ES-I3 (cell line): ENCODE results near the gene PDCD2.

Experiments
- H3K36me3 ChIP-seq: 2 replicates; pipeline ENCODE4 v1.6.1; 2013; ENCODE audit warnings: mild to moderate bottlenecking, low read length, control low read depth, moderate library complexity; ENCODE audit not compliant: insufficient read depth
- H3K4me1 ChIP-seq: 2 replicates; pipeline ENCODE4 v1.6.1; 2013; ENCODE audit warnings: mild to moderate bottlenecking, control low read depth, low read length; ENCODE audit not compliant: insufficient read depth
- H3K9ac ChIP-seq: 2 replicates; pipeline ENCODE4 v1.6.1; 2013; ENCODE audit warnings: low read depth, mild to moderate bottlenecking, low read length, moderate library complexity
- H3K9me3 ChIP-seq: 2 replicates; pipeline ENCODE4 v1.6.1; 2013; ENCODE audit warnings: mild to moderate bottlenecking, low read length, moderate library complexity; ENCODE audit not compliant: control insufficient read depth, insufficient read depth

The PDCD2 gene

GRCh38 chr6:170564936-170565530, 19.4 kb downstream of the PDCD2 start:
- Histone ChIP-seq H3K36me3 (peaks cover 22% of the 10 kb centered on the region), H3K9me3 (no peaks in the 10 kb centered on the region), H3K9ac (no peak overlapping the region), H3K4me1 (no peaks in the 10 kb centered on the region)

- Histone ChIP-seq H3K36me3 (peaks cover 12% of the 10 kb centered on the region), H3K4me1 (no peaks in the 10 kb centered on the region), H3K9ac (no peak overlapping the region), H3K9me3 (no peaks in the 10 kb centered on the region)
Observed at GRCh38 chr6:170561555-170561954, 22.9 kb downstream of the PDCD2 start.

- H3K9me3 ChIP-seq = no peaks in the 10 kb centered on the region
- peaks cover 8% of the 10 kb centered on the region for H3K36me3 ChIP-seq
- peaks cover 15% of the 10 kb centered on the region; the same call in 1 of the 2 replicates for H3K4me1 ChIP-seq
- peak overlapping the region; percentile 86 for H3K9ac ChIP-seq
Observed at GRCh38 chr6:170555305-170555704, 29.1 kb downstream of the PDCD2 start.

GRCh38 chr6:170554796-170555137, 29.7 kb downstream of the PDCD2 start:
- peaks cover 15% of the 10 kb centered on the region; the same call in 1 of the 2 replicates for H3K4me1 ChIP-seq
- no peaks in the 10 kb centered on the region for H3K9me3 ChIP-seq
- H3K9ac ChIP-seq = peak overlapping the region; percentile 86
- peaks cover 8% of the 10 kb centered on the region for H3K36me3 ChIP-seq

GRCh38 chr6:170554013-170554795, 30.2 kb downstream of the PDCD2 start, which contains the start of gene TBP:
TBP (plus strand) TSS chr6:170554369; CDS start chr6:170557030, 2,661 bp downstream.
- Histone ChIP-seq H3K4me1 (peaks cover 15% of the 10 kb centered on the region; the same call in 1 of the 2 replicates), H3K9ac (peak within 1 kb of the TSS; percentile 86), H3K36me3 (peaks cover 8% of the 10 kb centered on the region), H3K9me3 (no peaks in the 10 kb centered on the region)

GRCh38 chr6:170553534-170554012, 30.9 kb downstream of the PDCD2 start:
- Histone ChIP-seq H3K9ac (peak overlapping the region; percentile 82), H3K36me3 (peaks cover 8% of the 10 kb centered on the region), H3K4me1 (peaks cover 15% of the 10 kb centered on the region; the same call in 1 of the 2 replicates)

GRCh38 chr6:170552765-170553533, 31.5 kb downstream of the PDCD2 start, which contains the start of gene PSMB1:
PSMB1 (minus strand) TSS chr6:170553307; CDS start chr6:170553242, 65 bp downstream.
- H3K4me1 ChIP-seq = peaks cover 15% of the 10 kb centered on the region; the same call in 1 of the 2 replicates
- H3K36me3 ChIP-seq = peaks cover 7% of the 10 kb centered on the region
- H3K9ac ChIP-seq = peak within 1 kb of the TSS; percentile 86
- H3K9me3 ChIP-seq = no peaks in the 10 kb centered on the region

More at GRCh38 chr6:170553534-170554012, 30.9 kb downstream of the PDCD2 start:
- H3K9me3 ChIP-seq = no peaks in the 10 kb centered on the region

- H3K36me3 ChIP-seq = peaks cover 40% of the 10 kb centered on the region
Observed at GRCh38 chr6:170545405-170545804, 39.0 kb downstream of the PDCD2 start.

GRCh38 chr6:170542031-170542719, 42.3 kb downstream of the PDCD2 start:
- Histone ChIP-seq H3K9me3 (no peaks in the 10 kb centered on the region), H3K36me3 (peaks cover 33% of the 10 kb centered on the region), H3K9ac (no peak overlapping the region), H3K4me1 (no peaks in the 10 kb centered on the region)

More at GRCh38 chr6:170545405-170545804, 39.0 kb downstream of the PDCD2 start:
- Histone ChIP-seq H3K9ac (no peak overlapping the region), H3K4me1 (no peaks in the 10 kb centered on the region), H3K9me3 (no peaks in the 10 kb centered on the region)

- no peak overlapping the region for H3K9ac ChIP-seq
- H3K36me3 ChIP-seq = peaks cover 24% of the 10 kb centered on the region
- H3K4me1 ChIP-seq = no peaks in the 10 kb centered on the region
- H3K9me3 ChIP-seq = no peaks in the 10 kb centered on the region
Observed at GRCh38 chr6:170537329-170537728, 47.1 kb downstream of the PDCD2 start.

- Histone ChIP-seq H3K36me3 (peaks cover 18% of the 10 kb centered on the region), H3K4me1 (no peaks in the 10 kb centered on the region), H3K9ac (no peak overlapping the region), H3K9me3 (no peaks in the 10 kb centered on the region)
Observed at GRCh38 chr6:170536671-170537070, 47.8 kb downstream of the PDCD2 start.

- H3K4me1 ChIP-seq = no peaks in the 10 kb centered on the region
- peaks cover 16% of the 10 kb centered on the region for H3K36me3 ChIP-seq
- no peaks in the 10 kb centered on the region for H3K9me3 ChIP-seq
- no peak overlapping the region for H3K9ac ChIP-seq
Observed at GRCh38 chr6:170535004-170535403, 49.4 kb downstream of the PDCD2 start.

- Histone ChIP-seq H3K9me3 (no peaks in the 10 kb centered on the region), H3K9ac (no peak overlapping the region), H3K4me1 (no peaks in the 10 kb centered on the region), H3K36me3 (peaks cover 15% of the 10 kb centered on the region)
Observed at GRCh38 chr6:170533792-170534191, 50.6 kb downstream of the PDCD2 start.
